NCI-H1417 treated with DMSO at 0.1 percent for 48 hours (cell line): ENCODE results near the gene PTPRR.

Experiments used
- DNase-seq: peaks from one replicate; lab custom pipeline; 2025; lab: John Stamatoyannopoulos, UW

The PTPRR gene

DNA sequence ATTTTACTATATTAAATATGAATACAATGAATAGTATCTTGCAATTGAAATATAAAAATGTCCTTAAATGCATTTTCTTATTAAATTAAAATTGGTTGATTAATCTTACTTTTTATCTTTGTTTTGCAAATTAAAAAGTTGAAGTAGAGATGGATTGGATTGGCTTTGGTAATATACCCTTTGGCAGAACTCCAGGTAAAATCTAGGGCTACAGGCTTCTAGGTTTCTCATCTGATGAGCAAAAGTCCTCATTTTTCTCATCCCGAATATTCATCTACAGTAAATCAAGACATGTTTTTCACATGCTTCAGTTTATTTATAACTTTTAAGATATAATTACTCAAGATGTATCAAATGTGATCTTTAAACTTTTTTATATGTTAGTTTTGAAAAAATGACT, 2.2 kb downstream of the PTPRR start:
- no peak for DNase-seq

DNA sequence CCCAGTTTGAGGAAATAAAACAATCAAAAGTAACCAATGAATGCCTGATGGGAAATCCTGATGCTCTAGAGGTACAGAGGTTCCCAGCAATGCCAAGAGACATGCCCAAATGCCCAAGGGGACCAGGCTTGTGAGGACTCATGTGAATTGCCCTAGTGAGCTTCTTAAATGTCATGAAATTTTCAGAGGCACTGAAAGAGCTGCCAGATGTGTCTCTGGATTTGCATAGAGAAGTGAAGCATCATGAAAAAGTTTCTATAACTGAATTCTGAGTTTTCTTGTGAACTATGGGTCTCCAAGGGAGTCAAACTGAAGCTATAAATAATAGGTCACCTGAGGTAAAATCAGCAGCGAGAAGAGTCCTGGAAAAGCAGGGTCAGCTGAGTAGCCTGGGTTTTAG, 9.9 kb downstream of the PTPRR start:
- no peak for DNase-seq

DNA sequence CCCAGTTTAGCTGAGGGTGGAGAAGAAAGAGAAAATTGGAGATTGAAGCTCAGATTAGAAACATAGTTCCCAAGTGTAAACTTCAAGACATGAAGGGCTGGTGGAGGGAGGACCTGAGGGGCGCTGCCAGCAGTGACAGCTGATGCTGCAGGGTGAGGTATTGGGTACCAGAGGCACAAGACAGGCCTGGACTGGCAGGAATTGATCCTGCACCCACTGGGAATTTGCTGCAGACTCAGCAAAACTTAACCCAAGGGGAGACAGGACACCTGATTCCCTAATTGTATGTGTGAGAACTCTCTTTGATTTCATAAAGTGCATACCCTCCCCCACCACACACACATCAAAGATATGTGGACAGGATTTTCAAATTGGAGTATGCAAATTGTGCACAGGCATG, 11.6 kb downstream of the PTPRR start:
- DNase-seq: no peak

DNA sequence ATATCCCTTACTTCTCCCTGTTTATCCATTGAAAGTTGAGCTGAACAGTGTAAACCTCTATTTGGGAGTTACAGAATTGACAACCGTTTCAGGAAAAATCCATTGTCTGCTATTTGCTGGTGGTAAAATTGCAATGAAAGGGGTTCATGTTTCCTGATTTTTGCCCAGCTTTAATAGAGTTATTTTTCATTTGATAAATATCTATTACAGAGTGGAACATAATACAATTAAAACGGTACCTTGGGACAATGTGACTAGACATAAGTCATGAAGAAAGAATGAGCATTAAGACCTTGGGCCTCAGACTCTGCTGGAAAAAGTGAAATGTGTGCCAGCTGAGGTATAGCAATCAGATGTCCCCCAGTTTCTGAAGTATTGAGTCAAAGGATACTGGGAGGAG, 13.1 kb downstream of the PTPRR start:
- no peak for DNase-seq

DNA sequence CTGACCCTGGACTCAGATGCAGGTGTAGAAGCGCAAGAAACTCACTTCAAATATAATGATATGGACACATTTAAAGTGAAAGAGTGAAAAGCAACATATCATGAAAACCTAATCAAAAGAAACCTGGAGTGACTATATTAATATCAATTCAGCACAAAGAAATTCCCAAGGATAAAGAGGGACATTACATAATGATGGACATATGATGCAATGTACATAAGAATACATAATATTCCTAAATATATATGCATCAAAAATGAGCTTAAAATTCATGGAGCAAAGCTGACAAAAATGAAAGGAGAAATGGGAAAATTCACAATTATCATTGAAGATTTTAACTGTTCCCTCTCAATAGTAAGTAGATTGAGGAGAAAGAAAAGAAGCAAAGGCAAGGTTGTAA, 24.6 kb downstream of the PTPRR start:
- DNase-seq: no peak

DNA sequence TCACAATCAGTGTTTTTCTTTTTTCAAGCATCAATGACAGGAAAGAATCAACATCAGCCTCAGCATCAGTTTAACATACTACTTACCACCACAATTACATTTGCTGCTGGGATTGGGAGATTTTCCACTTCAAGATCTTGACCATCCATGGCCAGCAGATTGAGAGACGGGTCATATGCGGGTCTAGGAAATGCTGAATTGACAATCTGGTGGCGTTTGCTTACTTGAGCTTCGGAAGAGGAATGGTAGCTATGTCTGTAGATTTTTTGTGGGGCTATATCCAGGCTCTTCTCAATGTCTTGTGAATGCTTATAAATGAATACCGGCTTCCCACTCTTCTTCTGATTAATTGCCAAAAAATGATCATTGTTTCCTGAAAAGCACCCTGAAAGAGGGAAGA, 27.9 kb downstream of the PTPRR start:
- no peak for DNase-seq

DNA sequence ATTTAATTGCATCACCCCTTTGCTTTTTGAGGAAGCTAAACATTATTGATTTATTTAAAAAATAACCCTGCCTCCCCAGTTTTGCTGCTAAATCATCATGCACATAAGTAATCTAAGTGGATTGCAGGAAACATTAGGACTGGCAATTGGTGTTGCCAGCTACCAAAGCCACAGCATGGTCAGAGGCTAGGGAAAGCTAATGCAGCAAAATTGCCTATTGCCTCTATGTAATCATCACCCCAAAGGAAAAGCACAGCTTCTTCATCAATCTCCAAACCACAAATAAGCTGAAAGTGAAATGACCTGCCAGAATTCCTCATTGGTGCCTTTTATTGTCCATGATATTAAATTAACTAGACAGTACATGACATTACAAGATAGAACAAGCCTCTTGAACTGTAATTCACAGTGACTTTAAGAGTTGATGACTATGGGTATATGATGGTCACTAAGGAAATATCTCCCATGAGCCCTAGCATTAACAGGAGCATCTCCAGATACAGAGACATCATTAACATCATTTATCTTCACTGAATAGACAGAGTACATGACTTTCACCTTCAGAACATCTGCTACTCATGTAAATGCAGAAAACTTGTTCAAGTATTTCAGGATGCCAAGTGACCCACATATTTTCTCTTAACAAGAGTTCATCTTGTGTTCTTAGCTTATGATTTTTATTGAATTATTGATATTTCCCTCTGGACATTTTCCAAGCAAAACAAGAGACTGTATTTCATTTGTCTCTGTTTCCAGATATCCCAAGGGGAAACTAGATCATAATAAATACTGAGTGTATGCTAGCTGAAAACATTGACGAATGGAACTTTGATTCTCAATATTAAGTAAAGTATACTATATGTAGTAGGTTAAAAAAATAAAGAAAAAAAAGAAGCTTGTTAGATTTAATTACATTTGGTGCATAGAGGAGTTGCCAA, 29.4 kb downstream of the PTPRR start:
- DNase-seq: no peak

DNA sequence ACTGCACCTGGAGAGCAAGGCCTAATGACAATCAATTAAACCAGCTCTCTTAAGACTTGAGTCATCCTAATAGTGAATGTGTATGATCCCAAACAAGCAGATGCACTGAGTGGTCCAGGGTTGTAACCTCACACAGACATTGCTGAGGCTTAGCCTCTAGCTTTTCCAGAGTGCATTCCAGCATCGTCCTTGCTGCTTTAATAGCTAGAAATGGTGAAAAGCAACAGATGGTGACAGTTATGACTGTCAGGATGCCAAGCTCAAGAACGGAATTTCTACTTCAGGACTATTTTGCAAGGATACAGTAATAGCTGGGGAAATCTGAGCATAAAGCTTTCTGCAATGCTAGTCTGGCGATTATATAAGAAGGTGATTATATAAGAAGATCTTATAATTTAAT, 34.6 kb downstream of the PTPRR start:
- DNase-seq: no peak

DNA sequence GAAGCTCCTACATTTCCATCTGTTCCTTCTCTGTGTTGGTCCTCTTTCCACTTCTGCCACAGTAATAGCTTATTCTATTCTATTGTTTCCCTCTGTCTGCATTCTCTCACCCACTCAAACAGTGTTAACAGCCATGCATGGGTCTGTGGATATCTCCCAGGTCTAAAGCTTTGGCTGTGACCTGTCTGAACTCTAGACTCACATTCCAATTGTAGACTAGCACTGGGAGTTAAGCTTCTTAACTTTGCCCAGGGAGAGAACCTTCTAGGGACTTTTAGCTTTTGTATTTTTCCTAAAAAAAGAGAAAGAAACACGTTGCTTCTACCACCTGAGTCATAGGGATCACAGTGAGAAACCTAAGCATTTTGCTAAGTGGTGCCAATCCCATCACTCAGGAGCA, 36.7 kb downstream of the PTPRR start:
- DNase-seq: no peak

DNA sequence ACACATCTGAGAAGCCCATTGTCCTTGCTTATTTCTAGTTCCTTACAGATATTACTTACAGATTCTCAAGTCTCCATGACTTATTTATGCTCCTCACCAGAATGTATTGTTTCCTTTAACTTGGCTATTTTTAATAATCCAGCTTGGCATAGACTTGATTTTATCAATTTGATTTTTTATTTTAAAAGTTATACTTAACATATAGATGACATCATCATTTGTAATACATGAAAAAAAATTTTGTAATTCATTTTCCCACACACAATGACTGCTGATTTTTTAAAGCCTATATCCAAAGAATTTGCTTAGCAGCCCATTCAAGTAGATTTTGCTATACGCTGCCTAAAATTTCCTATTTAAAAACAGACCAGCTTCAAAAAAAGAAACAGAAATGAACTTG, 39.8 kb downstream of the PTPRR start:
- no peak for DNase-seq

DNA sequence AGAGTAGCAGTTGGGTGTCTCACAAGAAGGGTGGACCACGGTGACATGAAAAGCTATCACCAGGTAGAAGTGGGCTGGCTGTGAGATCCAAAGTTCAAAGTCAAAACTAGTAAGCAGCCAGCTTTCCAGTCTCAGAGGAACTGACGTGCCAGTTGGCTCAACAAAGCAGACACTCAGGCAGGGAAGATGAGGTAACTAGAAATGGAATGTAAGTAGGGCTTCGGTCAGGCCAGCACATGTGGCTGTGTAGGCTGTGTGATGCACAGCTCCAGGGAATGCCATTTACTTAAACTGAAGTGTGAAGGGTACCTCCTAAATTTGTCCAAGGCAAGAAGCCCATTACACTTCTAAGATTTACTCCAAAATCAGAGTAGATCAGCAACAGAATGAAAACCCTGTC, 43.6 kb downstream of the PTPRR start:
- no peak for DNase-seq

DNA sequence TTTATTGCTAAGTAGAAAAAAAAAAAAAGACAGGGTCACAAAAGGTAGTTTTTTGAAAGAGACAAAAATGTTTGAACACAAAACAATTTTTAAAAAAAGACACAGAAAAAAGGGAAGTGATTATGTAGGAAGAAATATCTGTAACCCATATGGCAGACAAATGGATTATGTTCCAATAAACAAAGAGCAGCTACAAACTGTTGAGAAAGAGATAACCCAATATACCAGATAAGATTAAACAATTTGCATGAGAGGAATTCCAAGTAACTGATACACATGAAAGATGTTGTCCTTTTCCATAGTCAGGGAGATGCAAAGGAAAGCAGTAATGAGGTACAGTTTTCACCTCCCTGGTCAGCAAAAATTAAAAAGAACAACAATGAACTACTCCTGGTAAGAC, 44.9 kb downstream of the PTPRR start:
- no peak for DNase-seq

DNA sequence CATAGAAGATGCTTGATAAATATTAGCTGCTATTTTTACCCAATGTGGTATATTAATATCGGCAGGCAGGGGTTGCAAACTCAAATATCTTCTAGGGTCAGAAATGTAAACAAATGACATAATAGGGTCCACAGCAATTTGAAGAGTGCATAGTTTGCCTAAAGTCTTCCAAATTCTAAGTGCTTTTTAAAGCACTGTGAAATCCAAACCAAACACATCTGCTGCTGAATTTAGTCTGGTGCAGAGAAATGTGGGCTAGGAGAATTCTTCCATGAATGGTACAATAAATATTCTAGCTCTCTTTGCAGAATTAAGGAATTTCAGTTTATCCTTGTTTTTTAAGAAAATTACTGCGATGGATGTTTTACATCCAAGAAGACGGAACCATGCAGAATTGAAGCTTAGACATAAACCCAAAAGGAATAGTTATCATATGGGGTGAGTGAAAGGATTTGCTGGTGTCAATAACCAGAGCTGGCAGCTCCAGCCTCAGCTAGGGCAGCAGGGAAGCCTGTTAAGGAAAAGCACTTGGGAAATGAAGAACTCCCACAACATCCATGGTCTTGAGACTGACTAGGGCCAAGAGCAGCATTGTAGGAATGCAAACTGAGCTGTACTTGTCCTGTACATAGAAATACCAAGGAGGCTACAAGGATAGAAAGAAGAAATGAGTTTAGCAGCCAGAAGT, 65.5 kb downstream of the PTPRR start:
- no peak for DNase-seq

DNA sequence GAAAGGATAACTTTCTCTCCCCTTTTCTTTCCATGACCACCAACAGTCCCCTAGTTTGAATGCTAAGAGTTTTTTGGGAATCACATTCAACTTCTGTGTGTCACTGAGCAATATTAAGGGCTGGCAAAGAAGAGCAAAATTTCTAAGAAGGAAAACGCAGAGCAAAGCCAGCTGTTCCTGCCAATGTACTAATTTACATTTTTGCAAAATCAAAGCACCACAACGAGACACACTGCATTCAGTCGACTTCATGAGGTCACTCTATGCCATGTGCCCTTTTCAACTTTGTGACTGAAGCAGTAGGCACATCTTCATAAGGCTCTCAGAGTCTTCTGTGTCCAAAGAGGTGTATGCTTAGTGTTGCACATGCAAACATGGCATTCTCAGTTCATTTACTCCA, 66.4 kb downstream of the PTPRR start:
- DNase-seq: no peak

DNA sequence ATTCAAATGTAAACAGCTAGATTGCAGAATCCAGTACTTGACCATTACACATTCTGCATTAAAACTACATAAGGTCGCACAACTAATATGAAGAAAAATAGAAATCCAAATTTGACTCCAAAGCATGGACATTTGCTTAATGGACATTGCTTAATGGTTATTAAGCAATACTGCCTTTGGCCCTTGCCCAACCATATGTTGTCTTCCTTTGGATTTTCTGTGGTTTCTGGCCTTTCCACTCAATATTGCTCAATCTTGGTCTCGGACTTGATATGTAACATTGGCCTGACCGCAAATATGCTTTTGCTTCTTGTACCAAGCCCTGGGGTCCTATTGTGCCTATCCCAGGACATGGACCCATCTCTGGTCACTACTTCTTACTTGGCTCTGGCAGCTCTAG, 67.2 kb downstream of the PTPRR start:
- DNase-seq: no peak

DNA sequence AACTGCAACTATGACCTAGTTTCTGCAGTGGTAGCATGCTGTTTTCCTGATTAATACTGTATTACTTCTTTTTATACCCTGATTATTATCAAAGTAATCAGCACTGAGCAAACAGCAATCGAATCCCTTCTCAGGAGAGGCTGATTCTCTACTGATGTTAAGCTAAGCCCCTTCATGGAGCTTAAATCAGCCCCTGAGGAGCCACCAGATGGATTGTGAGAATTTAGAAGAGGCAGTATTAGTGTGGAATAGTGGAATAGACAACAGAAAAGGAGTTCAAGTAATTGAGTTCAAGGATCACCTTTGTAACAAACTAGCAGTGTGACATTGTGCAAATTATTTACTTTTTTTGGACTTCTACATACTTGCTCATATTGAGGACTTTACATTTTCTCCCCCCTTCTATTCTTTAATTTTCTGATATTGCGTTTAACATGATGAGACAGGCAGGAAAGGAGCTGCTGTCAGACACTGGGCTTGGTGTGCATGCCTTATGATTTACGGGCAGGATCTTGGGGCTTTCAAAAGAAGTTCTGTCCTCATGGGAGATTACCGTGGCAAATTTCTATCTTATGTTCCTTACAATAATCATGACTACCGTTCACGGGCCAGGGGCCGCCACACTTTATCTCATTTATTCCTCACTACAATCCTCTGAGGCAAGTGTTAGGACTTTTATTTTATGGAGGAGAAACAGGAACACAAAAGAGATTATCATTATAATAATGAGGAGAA, 68.0 kb downstream of the PTPRR start:
- no peak for DNase-seq

DNA sequence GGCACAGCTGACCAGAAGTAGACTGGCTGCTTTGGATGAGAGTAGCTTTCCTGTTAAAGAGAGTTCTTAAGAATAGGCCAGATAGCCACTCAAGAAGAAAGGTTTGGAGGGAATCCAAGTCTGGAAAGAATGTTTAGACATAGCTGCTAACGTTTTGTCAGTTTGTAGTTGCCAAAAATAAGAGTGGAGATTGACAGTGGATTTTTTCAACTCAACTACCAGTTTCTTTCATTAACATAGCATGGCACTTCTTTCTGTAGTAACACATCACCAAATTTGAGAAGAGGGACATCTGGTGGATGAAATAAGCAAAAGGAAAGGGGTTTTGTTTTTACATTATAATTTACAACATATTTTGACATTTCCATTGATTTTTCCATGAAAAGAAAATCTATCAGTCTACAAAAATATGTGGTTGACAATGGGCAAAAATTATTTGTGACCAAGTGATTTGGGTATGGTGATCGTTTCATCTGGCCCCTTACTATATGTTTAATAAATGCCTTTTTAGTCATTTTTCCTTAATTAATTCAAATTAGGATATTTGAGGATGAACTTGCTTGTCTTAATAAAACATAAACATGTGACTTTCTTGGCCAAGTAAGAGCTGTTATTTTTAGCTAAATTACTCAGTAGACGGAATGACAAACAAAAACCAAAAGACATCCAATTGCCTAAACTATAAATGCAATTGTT, 71.1 kb downstream of the PTPRR start:
- no peak for DNase-seq

DNA sequence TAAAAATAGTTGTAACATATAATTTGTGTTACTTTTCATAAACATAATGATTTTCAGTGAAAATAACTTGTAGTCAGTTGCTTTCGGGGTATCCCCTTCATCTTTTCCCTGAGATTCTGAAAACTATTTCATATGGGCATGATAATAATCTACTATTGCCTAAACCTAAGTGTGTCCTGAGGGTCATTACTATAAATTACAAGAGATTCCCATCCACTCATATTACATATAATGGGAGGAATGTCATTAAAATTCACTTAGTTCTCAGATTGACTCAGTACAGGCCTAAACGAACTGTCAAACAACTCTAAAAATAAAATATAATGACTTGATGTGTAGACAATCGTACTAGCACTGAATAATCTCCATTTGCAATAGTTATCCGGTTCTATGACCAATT, 72.7 kb downstream of the PTPRR start:
- no peak for DNase-seq

DNA sequence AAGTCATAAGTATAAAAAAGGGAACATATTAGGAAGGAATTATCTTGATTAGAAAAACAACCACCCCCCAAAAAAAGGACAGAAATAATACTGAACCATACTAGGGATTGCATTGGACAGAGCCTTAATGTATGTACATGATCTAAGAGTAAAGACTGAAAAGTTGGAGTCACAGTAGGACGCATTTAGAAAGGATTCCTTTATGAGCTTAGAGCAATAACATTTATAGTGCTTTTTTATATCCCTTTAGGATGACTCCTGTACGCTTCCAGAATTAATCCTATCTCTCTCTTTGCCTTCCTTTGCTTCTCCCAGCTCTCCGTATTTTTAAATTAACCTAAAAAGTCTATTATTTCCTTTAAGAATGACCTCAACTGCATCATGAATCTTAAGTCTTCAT, 75.3 kb downstream of the PTPRR start:
- DNase-seq: no peak

DNA sequence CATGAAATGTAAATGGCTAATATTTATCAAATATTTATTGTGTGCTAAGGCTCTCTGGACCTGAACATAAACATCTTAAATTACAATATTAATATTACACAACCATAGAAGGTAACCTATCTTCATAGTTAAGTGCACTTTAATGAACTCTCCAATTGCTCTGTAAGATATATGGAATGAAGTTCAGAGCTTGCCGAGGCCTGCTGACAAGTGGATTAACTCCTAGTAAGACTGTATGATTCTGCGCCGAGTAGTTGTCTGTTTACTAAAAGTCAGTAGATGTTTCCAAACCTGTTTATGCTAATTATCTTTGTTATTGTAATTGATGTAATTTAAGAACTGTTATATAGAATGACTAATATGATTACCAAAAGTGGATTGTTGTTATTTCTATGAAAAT, 77.2 kb downstream of the PTPRR start:
- DNase-seq: no peak

DNA sequence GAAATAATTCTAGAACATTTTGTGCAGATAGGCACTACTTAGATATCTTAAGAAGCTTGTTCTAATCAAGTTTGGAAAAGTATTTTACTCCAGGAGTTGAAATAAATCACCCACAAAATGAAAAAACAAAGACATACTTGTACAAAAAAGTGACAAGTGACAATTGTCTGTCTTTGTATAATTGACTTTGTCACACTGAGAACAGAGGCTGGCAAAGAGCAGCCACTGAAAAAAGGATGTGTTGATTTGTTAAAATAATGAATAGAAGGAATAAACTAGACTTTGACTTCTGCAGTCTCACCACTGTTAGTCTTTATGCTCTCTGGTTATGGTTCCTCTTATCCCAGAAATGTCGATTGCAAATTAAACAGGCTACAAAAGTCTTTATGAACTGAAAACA, 77.6 kb downstream of the PTPRR start:
- DNase-seq: no peak

DNA sequence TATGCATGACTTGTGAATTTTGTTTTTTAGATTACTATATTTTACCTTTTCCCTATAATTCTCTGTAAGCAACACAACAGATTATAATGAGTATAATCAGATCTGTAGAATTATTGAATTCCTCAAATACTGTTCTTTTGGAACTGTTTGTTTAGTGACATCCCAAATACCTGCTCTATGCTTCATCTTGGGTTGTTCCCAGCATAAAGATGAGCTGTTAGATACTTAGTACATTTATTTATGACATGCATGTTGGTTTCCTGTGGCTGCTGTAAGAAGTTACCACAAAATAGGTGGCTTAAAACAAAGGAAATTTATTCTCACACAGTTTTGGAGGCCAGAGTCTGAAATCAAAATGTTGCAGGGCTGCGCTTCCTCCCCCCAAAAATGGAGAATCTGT, 78.4 kb downstream of the PTPRR start:
- no peak for DNase-seq
